GM19452 (cell line): ENCODE measurements around the gene RTP5.
"Not testable (repeated sequence)": the region's sequence is repeated elsewhere in the genome, so short reads cannot be mapped to it uniquely, and the experiment has no call there.

Experiments used
- ATAC-seq: cut with Tn5 transposase; IDR thresholded peaks from one replicate; pipeline ENCODE4 v1.9.1; 2021; ENCODE audit not compliant: unreplicated experiment

The RTP5 gene

DNA sequence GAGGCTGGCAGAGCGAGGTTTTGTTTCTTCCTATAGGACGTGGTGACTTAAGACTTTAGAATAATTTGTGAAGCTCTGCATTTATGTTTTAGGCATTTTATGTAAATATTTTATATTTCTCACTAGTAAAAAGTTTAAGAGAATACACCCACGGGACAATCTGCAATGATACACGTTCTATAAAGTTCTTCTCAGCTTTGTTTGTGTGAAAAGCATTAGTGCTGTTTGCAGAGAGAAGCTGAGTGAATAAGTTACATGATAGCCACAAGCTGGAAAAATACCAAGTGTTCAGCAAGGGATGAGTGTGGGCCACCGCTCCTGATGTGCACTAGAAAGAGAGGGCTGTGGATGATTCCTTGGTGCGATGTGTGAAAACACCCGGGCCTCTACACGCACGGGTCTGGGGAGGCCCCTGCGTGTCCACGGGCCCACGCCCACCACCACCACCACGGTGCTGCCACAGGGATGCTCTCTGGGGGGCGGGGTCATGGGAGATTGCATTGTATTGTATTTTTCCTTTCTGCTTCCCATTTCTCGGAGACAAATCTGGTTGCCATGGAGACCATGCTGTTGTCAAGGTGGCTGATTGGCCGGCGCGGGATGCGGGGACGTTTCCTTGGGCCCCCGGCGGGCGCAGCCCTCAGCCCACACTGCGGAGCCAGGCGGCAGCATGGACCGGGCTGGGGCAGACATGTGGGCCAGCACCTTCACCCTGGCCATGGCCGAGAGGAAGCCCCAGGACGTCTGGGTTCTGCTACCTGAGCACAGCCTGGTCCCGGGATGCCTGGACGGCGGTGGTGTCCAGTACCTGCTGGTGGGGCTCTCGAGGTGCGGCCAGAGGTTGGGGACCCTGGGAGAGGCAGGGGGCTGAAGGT lies at the start of gene RTP5:
Gene RTP5, plus strand, starts transcription at position 643 of the 875 bp plus-strand sequence. Its CDS starts 28 bp downstream, at position 671.
- ATAC-seq, result no peak

DNA sequence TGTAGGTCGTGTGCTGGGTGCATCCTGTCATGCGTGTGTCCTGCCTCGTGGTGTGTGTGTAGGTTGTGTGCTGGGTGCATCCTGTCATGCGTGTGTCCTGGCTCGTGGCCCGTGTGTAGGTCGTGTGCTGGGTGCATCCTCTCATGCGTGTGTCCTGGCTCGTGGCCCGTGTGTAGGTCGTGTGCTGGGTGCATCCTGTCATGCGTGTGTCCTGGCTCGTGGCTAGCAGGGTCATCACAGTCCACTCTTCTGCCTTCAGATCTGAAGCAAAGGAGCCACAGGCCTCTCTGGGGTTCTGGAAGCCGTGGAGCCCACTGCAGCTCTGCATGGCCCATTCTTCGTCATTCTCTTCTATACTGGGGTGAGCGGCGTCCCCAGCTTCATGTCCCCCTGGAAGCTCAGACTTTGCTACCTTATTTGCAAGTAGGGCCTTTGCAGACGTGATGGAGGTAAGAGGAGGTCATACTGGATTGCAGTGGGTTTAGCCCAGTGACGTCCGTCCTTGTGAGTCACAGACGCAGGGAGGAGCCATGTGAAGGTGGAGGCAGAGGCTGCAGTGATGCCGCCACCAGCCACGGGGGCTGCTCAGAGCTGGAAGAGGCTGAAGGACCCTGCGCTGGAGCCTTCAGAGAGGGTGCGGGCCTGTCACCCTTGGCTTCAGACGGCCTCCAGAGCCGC lies 49.4 kb upstream of the RTP5 start:
- ATAC-seq, result not testable (repeated sequence)

DNA sequence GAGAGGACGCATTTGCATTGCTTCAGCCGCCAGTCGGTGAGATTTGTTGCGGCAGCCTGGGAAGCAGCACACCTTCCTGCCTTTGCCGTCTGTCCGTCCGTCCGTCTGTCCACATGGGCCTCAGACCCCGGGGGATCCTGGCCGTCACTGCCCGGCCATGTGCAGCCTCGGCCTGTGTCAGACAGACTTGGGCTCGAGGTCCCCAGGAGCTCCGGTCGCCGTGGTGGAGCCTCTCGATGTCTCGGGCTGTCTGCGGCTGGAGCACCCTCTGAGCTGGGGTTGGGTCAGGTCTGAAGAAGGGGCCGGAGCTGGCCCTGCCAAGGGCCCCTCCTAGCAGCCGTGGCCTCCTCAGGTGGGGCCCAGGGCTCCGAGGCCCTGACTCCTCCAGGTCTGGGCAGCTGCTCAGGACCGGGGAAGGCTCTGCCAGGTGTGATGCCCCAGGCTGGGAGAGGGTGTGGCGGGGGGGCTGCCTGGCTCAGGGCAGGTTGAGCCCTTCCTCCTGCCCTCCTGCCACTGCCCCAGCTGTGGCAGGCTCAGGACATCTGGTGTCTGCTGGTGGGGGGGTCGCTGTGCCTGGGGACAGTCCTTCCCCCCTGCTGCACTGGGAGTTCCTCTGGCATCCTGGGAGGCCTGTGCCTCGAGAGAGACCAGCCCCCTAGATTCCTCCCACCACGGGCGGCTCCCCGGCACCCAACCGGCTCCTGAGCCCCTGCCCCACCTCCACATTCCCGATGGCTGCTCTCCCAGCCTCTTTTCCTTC lies 48.7 kb upstream of the RTP5 start:
- ATAC-seq, result no peak

DNA sequence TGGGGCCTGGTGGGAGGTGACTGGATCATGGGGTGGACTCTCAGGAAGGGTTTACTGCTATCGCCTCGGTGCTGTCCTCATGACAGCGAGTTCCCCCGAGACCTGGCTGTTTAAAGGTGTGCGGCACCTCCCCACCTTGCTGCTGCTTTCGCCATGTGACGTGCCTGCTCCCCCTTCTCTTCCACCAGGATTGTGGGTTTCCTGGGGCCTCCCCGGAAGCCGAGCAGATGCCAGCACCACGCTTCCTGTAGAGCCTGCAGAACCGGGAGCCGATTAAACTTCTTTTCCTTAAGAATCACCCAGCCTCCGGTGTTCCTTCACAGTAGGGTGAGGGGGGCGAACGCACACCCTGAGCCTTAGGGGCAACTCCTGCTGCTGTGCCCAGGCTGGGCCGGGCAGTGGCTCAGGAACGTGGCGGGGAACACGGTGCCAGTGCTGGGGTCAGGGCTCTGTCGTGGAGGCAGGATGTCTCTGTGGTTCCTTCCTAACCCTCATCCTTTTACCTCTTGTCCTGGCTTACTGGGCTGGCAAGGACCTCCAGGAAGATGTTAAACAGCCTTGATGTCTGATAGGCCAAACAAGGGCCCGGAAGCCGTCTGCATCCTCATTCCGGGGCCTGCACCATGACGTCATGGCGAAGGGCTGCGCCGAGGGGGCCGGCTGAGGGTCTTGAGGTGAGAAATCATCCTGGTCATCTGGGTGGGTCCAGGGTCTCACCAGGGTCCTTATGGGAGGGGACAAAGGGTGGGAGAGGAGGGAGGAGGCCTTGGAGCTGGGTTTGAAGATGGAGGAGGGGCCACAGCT lies 47.9 kb upstream of the RTP5 start:
- no peak for ATAC-seq

DNA sequence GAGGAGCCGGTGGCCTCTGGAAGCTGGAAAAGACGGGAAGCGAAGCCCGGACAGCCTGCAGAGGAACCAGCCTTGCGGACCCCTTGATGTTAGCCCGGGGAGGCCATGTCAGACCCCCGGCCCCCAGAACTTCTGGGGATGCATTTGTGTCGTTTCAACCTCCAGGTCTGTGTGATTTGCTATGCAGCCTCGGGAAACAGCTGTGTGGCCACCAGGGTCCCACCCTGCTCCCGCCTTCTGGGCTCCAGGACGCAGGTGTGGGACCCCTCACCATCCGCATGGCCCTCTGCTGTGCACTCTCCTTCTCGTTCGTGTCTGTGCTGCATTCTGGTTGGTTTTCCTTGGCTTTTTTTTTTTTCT lies 47.3 kb upstream of the RTP5 start:
- no peak for ATAC-seq

DNA sequence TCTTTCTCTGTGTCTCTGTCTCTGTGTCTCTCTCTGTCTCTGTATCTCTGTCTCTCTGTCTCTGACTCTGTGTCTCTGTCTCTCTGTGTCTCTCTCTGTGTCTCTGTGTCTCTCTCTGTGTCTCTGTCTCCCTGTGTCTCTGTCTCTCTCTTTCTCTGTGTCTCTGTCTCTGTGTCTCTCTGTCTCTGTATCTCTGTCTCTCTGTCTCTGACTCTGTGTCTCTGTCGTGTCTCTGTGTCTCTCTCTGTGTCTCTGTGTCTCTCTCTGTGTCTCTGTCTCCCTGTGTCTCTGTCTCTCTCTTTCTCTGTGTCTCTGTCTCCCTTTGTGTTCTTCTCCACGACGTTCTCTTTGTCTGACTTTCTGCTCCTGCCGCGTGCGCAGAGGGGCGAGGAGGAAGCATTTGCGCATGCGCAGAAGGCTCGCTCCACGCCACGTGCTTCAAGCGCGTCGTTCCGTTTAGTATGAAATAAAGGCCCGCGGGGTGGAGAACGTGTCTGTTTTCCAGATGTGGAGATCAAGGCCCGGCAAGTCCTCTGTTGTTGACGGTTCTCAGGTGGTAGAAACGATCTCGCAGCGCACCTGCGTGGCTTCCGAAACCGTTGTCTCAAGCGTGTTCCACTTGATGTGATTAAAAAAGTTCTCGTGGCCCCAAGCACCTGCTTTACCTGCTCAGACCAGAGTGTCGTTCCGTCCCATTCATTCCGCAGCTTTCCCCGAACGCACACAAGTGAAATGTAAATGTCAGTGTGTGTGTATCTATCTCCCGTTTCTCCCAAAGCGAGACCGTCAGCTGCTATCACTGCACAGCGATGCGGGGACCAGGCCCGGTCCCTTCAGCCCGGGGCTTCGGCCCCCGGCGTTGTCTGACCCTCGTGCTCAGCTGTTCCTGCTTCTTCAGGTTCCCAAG lies 45.7 kb upstream of the RTP5 start:
- not testable (repeated sequence) for ATAC-seq

DNA sequence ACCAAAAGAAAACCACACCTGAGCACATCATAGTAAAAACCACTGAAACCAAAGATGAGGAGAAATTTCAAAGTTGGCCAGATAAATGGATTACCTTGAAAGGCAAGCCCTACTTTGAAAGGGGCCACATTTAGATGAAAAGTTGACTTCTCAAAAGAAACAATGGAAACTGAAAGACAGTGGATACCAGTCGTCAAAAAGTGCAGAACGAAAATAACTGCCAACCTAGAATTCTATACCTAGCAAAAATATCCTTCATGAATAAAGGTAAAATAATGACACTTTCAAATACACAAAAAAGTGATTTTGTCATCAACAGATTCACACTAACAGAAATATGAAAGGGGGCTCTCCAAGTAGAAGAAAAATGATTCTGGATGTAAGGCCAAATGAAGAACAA lies 42.1 kb upstream of the RTP5 start:
- ATAC-seq, result no peak

DNA sequence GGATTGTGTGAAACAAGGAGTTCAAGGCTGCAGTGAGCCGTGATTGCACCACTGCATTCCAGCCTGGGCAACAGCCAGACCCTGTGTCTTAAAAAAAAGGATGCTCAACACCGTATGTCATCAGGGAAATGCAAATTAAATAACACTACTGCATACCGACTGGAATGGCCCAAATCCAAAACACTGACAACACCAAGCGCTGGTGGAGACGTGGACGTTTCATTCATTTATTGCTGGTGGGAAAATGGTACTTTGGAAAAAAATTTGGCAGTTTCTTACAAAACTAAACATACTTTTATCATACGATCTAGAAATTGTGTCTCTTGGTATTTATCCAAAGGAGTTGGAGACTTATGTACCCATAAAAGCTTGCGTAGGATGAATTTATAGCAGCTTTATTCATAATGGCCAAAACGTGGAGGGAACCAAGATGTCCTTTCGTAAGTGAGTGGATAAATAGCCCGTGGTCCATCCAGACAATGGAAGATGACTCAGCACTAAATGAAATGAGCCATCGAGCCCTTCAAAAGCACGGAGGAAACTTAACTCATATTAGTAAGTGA lies 36.3 kb upstream of the RTP5 start:
- ATAC-seq, result no peak

DNA sequence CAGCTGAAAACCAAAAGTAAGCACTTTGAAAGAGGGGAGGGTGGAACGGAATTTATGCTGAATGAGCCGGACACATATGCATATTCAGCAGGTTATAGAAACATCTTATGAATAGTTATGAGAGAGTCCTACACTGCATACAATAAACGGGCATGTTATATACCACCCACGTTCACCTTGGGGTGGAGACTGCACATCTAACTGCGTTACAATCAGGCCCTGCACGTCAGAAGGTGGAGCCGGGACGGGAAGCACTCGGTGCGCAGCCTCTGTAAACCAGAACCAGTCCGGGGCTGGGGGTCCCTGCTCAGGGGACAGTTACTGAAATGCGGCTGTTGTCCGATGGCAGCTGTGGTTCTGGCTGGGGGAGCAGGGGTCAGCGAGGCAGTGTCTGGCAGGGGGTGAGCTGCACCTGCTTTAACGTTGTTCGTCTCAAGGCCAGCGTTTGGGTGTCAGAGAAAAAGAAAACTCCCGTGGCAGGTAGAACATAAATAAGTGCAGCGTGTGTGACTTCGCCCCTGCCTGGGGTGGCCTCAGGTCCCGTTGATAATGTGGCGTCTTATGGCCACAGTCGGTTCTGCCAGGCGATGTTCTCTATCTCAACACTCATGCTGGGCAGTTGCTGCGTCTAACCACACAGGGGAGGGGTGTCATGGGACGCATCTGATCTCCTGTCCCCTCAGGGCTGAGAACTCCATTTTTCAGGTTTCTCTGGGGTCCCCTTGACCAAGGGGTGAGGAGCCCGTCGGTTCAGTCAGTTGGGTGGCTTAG lies 35.6 kb upstream of the RTP5 start:
- not testable (repeated sequence) for ATAC-seq

DNA sequence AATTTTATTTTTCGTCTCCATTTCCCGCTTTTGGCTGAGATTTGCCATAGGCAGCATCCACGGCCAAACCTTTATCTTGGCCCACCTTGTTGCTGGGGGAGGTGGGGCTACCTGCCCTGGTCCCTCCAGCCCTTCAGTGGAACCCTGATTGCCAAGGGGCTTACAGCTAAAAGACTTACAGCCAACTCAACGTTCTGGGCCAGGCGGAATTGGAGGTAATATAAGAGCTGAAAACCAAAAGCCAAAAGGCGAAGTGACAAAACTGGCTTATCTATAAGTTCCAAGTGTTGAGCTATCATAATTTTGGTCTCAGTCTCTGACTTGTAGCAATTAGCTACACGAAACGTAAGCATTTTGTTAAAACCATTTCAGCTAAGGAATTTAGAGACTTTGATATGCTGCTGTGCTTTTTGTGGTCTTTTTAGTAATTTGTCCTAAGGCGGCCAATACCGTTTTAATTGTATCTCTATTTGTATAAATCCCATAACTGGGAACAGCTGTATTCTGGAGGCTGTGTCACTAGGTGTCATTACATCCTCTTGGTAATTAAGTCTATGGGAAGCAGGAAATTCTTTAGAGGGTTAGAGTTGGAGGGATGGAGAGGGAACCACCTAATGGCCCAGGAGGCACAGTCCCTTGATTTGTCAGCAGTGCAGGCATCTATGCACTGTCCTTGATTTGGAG lies 34.9 kb upstream of the RTP5 start:
- no peak for ATAC-seq

DNA sequence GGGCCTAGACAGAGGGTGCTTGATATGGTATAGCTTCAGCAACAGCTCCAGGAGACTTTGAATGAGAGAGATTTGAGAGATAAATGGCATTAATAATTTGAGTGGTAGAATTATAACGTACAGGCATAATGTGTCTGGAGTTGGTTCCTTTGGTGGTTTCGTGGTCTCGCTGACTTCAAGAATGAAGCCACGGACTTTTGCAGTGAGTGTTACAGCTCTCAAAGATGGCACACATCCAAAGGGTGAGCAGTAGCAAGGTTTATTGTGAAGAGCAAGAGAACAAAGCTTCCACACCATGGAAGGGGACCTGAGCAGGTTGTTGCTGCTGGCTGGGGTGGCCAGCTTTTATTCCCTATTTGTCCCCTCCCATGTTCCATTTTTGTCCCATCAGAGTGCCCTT lies 33.9 kb upstream of the RTP5 start:
- ATAC-seq, result no peak

DNA sequence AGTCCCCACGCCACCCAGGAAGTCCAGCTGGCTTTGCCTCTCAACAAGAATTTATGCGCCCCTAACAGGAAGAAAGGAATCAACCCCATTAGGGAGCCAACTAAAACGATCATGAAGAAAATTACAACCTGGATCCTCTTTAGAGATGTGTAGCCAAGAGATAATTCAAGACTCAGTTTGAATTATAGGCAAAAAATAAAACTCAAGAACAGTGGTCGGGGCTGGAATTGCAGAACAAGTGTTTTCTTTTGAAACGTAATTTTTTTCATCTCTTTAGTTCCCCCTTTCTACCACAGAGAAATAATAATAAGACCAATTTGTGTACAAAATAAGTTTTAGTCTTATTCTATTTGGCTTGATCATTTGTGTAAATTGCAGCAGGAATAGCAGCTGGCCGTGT lies 33.2 kb upstream of the RTP5 start:
- ATAC-seq, result no peak

DNA sequence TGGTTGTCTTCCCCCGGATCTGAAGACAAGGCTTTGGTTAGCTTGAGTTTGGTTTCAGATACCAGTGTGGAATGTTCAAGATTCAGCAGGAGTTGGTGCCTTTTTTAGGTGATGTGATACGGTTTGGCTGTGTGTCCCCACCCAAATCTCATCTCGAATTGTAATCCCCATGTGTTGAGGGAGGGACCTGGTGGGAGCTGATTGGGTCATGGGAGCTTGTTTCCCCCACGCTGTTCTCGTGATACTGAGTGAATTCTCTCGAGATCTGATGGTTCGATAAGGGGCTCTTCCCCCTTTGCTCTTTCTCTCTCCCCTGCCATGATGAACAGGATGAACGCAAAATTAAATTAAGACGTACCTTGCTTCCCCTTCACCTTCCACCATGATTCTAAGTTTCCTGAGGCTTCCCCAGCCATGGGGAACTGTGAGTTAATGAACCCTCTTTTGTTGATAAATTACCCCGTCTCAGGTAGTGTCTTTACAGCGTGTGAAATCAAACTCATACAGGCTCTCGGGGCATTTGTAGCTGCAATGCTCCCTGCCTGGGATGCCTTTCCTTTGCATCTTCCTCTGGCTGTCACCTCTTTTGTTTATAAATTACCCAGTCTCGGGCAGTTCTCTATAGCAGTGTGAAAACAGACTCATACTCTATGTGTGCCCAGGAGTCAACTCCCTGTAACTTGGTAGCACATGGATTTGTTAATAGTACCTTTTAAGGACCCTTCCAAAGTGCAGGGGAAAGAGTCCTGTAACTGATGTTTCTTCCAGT lies 32.1 kb upstream of the RTP5 start:
- ATAC-seq, result no peak

DNA sequence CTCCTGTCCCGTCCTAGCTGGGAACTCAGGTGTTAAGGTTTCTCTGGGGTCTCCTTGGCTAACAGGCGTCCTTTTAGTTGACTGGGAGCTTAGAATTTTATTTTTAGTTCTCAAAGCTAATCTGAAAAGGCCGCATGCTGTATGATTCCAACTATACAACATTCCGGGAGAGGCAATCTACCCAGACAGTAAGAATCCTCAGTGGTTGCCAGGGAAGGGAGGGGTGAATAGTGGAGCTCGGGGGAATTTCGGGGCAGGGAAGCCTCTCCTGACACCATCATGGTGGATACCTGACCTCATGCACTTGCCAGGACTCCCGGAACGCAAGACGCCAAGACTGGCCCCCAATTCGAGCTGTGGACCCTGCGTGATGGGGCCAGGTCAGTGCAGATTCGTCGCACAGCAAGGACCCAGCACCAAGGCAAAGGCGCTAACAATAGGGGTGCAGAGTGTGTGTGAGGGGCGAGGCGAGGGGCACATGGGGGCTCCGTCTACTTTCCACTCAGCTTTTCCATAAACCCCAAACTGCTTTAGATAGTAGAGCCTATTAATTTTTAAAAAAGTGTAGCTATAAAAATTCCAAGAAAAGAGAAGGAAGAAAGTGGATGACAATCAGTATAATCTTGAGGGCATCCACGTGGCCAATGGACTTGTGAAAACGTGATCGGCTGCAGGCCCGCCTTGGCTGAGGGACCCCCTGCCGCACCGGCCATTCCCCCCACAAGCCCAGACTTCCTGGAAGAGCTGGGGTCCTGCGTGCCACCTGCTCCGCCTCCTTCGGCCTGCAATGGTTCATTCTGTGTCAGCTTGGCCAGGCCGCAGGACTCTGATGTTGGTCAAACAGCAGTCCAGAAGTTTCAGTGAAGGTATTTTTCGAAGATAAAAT lies 28.1 kb upstream of the RTP5 start:
- ATAC-seq, result no peak

DNA sequence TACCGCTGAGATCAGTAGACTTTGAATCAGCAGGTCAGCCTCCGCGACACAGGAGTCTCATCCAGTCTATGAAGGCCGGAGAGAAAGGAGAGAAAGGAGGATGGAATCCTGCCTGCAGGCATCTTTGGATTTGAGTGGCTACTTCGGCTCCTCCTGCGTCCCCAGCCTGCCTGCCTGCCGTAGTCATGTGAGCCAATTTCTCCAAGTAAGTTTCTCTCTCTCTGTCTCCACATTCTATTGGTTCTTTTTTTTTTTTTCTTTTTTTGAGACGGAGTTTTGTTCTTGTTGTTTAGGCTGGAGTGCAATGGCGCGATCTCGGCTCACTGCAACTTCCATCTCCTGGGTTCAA lies 27.5 kb upstream of the RTP5 start:
- no peak for ATAC-seq

DNA sequence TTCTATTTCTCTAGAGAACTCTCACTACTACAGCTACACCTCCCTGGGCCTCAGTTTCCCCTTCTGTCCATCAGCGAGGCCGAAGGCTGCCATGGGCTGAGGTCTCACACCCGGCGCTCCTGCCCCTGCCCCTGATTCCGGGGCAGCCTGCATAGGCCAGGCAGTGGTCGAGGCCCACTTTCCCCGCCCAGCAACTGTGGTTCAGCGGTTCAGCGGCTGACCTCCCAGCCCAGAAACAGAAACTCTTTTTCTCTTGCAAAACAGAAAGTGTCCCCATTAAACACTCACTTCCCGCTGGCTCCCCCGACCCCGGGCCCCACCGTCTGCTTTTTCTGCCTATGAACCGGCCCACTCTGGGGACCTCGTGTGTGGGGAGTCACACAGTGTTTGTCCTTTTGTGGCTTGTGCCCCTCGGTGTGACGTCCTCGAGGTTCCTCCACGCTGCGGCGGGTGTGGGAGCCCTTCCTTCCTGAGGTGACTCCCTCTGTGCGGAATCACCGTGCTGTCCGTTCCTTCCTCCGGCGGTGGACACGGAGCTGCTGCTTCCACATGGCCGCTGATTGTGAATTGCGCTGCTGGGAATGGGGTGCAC lies 26.8 kb upstream of the RTP5 start:
- no peak for ATAC-seq
